HCT116 (cell line): ENCODE measurements around the gene PDCD1LG2. TPM values are rescaled to one million over a fixed set of nuclear protein-coding genes. Genes with fewer than 3 reads are reported as not detected.

ENCODE experiments used
- ATAC-seq: fragments of 200-7000 bp; cut with Tn5 transposase; 2 replicates; pipeline ENCODE4 v1.9.1; 2020; ENCODE audit warnings: mild to moderate bottlenecking, moderate library complexity
- BruUV-seq: library from RNA; stranded (reverse); fragments of 400-500 nt; replicated peaks from 2 replicates; lab custom pipeline; 2021; lab: Mats Ljungman, UMichigan
- CTCF ChIA-PET: fragments of 300-600 bp; sonication (Branson Sonifier 250); formaldehyde crosslinking; loops from one replicate; lab custom pipeline; 2021; ENCODE audit warnings: antibody characterized with exemption; lab: Charles Lee
- POLR2A ChIA-PET: fragments of 300-600, 350-600 bp; sonication (Branson Sonifier 250); formaldehyde crosslinking; loops from one replicate; lab custom pipeline; 2021; ENCODE audit warnings: antibody characterized with exemption; lab: Charles Lee
- RAD21 ChIA-PET, 2 experiments: fragments of 300-600 bp; sonication (Branson Sonifier 250); formaldehyde crosslinking; loops; one replicate each; lab custom pipeline; 2023; ENCODE audit warnings: low total read pairs in 2 of 2; ENCODE audit not compliant: uncharacterized antibody in 2 of 2, unreplicated experiment in 2 of 2, low non-redundant PET in 1 of 2; lab: Charles Lee
- DNase-seq: peaks from one replicate; pipeline ENCODE4 v3.0.0-alpha.2; 2010; ENCODE audit warnings: low read depth, low spot score
- H2AFZ ChIP-seq: fragments of 200-600 bp; shearing (Covaris generic), sonication (generic); 2 replicates; pipeline ENCODE4 v1.6.1; 2017; ENCODE audit warnings: low read depth, mixed run types, mixed read lengths, antibody characterized with exemption, low read length; ENCODE audit not compliant: poor library complexity, severe bottlenecking
- H3K27ac ChIP-seq: 2 replicates; pipeline ENCODE4 v1.5.1; 2012; ENCODE audit warnings: low read depth, low read length
- H3K27me3 ChIP-seq: fragments of 200-600 bp; sonication (generic); 2 replicates; pipeline ENCODE4 v1.6.1; 2016; ENCODE audit warnings: mixed run types, low read length, mixed read lengths; ENCODE audit not compliant: insufficient read depth
- H3K36me3 ChIP-seq, 2 experiments: fragments of 200-500 bp in 1 of 2; fragments of 200-600 bp in 1 of 2; sonication (Bioruptor generic) in 1 of 2; sonication (generic) in 1 of 2; 2 replicates each; pipeline versions ENCODE4 v1.5.1 to v1.6.1; 2014 to 2016; ENCODE audit warnings: low read length in 2 of 2, inconsistent platforms in 1 of 2, mixed read lengths in 1 of 2, mixed run types in 1 of 2; ENCODE audit not compliant: insufficient read depth in 2 of 2, control insufficient read depth in 1 of 2
- H3K4me1 ChIP-seq, 2 experiments: fragments of 200-600 bp in 1 of 2; sonication (generic) in 1 of 2; 2 replicates each; pipeline versions ENCODE4 v1.5.1 to v1.6.1; 2012 to 2017; ENCODE audit warnings: low read length in 2 of 2, inconsistent platforms in 1 of 2, mild to moderate bottlenecking in 1 of 2, mixed read lengths in 1 of 2, mixed run types in 1 of 2, moderate library complexity in 1 of 2; ENCODE audit not compliant: insufficient read depth in 2 of 2, control insufficient read depth in 1 of 2
- H3K4me2 ChIP-seq: fragments of 200-600 bp; sonication (generic); 2 replicates; pipeline ENCODE4 v1.6.1; 2017; ENCODE audit warnings: mixed run types, low read length, mixed read lengths
- H3K4me3 ChIP-seq, 2 experiments: fragments of 200-600 bp in 1 of 2; sonication (generic) in 1 of 2; replicated peaks in 1 of 2; 2 replicates each; pipeline ENCODE4 v1.5.1; 2011 to 2016; ENCODE audit warnings: low read length in 2 of 2, control low read depth in 1 of 2, low read depth in 1 of 2, mild to moderate bottlenecking in 1 of 2, mixed read lengths in 1 of 2, mixed run types in 1 of 2
- H3K79me2 ChIP-seq: fragments of 200-600 bp; sonication (generic); 2 replicates; pipeline ENCODE4 v1.6.1; 2017; ENCODE audit warnings: mild to moderate bottlenecking, mixed run types, low read length, moderate library complexity, mixed read lengths; ENCODE audit not compliant: insufficient read depth
- H3K9ac ChIP-seq: fragments of 200-600 bp; sonication (generic); 2 replicates; pipeline ENCODE4 v1.6.1; 2016; ENCODE audit warnings: low read length, mixed read lengths
- H3K9me2 ChIP-seq: fragments of 200-600 bp; sonication (generic), shearing (Covaris generic); 2 replicates; pipeline ENCODE4 v1.6.1; 2017; ENCODE audit warnings: mixed run types, mild to moderate bottlenecking, moderate library complexity; ENCODE audit not compliant: insufficient read depth
- H3K9me3 ChIP-seq, 2 experiments: fragments of 200-500 bp in 1 of 2; fragments of 200-600 bp in 1 of 2; sonication (Bioruptor generic) in 1 of 2; sonication (generic) in 1 of 2; 2 replicates each; pipeline ENCODE4 v1.6.1; 2014 to 2017; ENCODE audit warnings: low read length in 2 of 2, mixed read lengths in 2 of 2, inconsistent platforms in 1 of 2, low read depth in 1 of 2, mild to moderate bottlenecking in 1 of 2, mixed run types in 1 of 2, moderate library complexity in 1 of 2; ENCODE audit not compliant: control insufficient read depth in 1 of 2, insufficient read depth in 1 of 2
- H4K20me1 ChIP-seq: fragments of 200-600 bp; sonication (generic), shearing (Covaris generic); 2 replicates; pipeline ENCODE4 v1.6.1; 2017; ENCODE audit warnings: mixed run types, mild to moderate bottlenecking, moderate library complexity; ENCODE audit not compliant: insufficient read depth
- CBX3 ChIP-seq: IDR thresholded peaks from 2 replicates; pipeline ENCODE4 v1.6.1; 2012; ENCODE audit warnings: low read depth
- EGR1 ChIP-seq: IDR thresholded peaks from 2 replicates; pipeline ENCODE4 v1.6.1; 2012; ENCODE audit warnings: low read depth
- ELF1 ChIP-seq: IDR thresholded peaks from 2 replicates; pipeline ENCODE4 v1.6.1; 2012; ENCODE audit warnings: low read depth, borderline replicate concordance
- JUND ChIP-seq: IDR thresholded peaks from 2 replicates; pipeline ENCODE4 v1.6.1; 2012
- RAD21 ChIP-seq: IDR thresholded peaks from 2 replicates; pipeline ENCODE4 v1.6.1; 2012; ENCODE audit warnings: low read depth, mild to moderate bottlenecking
- SIN3A ChIP-seq: IDR thresholded peaks from 2 replicates; pipeline ENCODE4 v1.6.1; 2012; ENCODE audit warnings: low read depth
- SP1 ChIP-seq: IDR thresholded peaks from 2 replicates; pipeline ENCODE4 v1.6.1; 2012; ENCODE audit warnings: low read depth
- SRF ChIP-seq: IDR thresholded peaks from 2 replicates; pipeline ENCODE4 v1.6.1; 2012; ENCODE audit warnings: low read depth
- ZFX ChIP-seq: fragments of 450-650 bp; IDR thresholded peaks from 2 replicates; pipeline ENCODE4 v1.6.1; 2017
- ZNF274 ChIP-seq: fragments of 200-500 bp; sonication (Bioruptor generic); IDR thresholded peaks from 2 replicates; pipeline ENCODE4 v1.6.1; 2014; ENCODE audit warnings: mild to moderate bottlenecking, low read depth, low read length, inconsistent platforms
- intact Hi-C: fragments of 100-400 bp; cut with micrococcal nuclease; formaldehyde crosslinking; loops from 2 replicates; pipeline ENCODE4 v1.10.0; 2022
- total RNA-seq: library from RNA; stranded (reverse); gene quantifications from one replicate; pipeline ENCODE4 v1.2.1, GENCODE V29; 2021; ENCODE audit not compliant: unreplicated experiment
- TF ChIP-seq, protein P1 (sequence below): IDR thresholded peaks from 2 replicates; pipeline ENCODE4 v1.6.1; 2012
- TF ChIP-seq, protein P2 (sequence below): IDR thresholded peaks from 2 replicates; pipeline ENCODE4 v1.6.1; 2012

The PDCD1LG2 gene
- total RNA-seq, 1 experiment from 2014 or later = not detected

DNA sequence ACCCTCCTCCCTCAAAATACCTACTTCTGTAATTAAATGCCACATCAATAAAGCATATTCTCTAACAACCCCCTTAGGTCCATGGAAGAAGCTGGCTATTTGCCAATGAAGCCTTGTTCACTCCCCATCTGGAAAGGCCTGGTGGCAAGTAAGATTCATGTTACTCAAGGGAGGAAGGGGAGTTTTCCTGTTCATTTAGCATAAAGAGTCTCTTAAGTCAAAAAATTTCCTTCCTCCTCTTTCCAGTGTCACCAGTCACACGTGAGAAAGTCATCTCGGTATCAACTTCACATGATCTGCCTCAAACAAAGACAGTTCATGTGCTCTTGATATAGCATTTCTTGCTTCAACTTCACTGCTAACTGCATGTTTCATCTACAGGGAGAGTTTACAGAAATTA is 85.8 kb downstream of the PDCD1LG2 start:
- POLR2A ChIA-PET = no interaction called here
- Histone ChIP-seq H3K79me2 (no peaks in the 10 kb centered on the region), H3K27ac (no peak overlapping the region), H3K4me3 (no peak overlapping the region), H3K4me1 (no peaks in the 10 kb centered on the region)
- CTCF ChIA-PET = no interaction called here
- RAD21 ChIA-PET = interaction anchor here in 1 of 2 experiments (0.6 kb wide), 1 partner anchor 290 kb away, joined by 4 read pairs; no protein-coding TSS in a partner anchor
- TF ChIP-seq EGR1 (no peak), JUND (no peak), SIN3A (no peak), SRF (no peak), ELF1 (no peak), SP1 (no peak)
- TF ChIP-seq, protein P1, sequence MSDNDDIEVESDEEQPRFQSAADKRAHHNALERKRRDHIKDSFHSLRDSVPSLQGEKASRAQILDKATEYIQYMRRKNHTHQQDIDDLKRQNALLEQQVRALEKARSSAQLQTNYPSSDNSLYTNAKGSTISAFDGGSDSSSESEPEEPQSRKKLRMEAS = no peak
- TF ChIP-seq, all 23 proteins: peak for 0
- Histone ChIP-seq H3K9me3 (no peaks in the 10 kb centered on the region), H2AFZ (no peak overlapping the region), H3K36me3 (no peaks in the 10 kb centered on the region), H3K27me3 (no peaks in the 10 kb centered on the region), H3K4me2 (no peak overlapping the region), H3K9me2 (no peaks in the 10 kb centered on the region), H3K9ac (no peak overlapping the region), H4K20me1 (no peaks in the 10 kb centered on the region)
- intact Hi-C loops = loop anchor here (10.0 kb wide), 1 partner anchor 931 kb away; the partner anchor contains the start of genes PLPP6 and SPATA6L
- no peak for ATAC-seq
- BruUV-seq = no TSS peak
- no peak for DNase-seq

DNA sequence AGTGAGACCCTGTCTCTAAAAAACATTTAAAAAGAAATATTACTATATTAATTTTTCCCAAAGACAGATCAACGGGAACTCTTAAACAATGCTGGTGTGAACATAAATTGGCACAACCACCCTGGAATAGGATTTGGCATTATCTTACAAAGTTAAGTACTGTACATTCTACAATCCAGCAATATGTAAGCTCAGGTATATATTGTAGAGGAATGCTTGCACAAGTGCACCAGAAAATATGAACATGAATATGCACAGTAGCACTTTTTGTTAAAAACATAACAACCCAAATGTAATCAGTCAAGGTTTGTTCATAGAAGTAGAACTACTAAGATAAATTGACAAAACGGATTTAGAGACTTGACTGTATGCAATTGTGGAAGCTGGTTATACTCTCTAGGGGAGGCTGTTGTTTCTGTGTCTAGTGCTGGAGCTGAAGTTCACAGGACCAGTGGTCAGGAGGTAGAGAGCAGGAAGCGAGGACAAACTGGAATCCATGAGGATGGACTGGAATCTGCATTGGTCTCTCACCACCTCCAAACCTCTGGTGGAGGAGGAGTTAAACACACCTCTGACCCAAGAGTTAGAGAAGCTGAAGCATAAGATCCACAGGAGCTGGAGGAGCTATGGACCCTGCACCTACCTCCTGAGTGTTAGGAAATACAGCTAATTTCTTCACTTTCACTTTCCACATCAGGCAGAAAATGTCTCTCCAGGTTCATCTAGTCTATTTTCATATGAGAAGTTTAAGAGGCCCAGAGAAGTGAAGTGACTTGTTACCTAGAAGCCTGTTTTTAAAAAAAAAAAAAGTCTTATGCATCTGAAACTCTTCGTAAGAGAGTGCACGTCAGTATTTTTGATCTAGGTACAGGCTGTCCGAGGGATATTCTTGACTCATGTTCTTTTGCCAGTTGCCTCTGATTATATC is 98.2 kb downstream of the PDCD1LG2 start:
- H2AFZ ChIP-seq = no peak overlapping the region
- H3K9me3 ChIP-seq = no peaks in the 10 kb centered on the region
- ChIA-PET POLR2A (no interaction called here), RAD21 (interaction anchor here in 1 of 2 experiments (0.7 kb wide), 1 partner anchor 92 kb away, joined by 3 read pairs; no protein-coding TSS in a partner anchor), CTCF (interaction anchor here (0.8 to 1.5 kb wide), 3 partner anchors 9 to 166 kb away, joined by 3 to 8 read pairs (median 3); partner anchors contain the start of gene CD274)
- no peaks in the 10 kb centered on the region for H4K20me1 ChIP-seq
- H3K36me3 ChIP-seq = no peaks in the 10 kb centered on the region
- 0 out of 4 replicates have a peak, but pooled peaks cover 0 to 6% of the 10 kb centered on the region in 2 experiments for H3K4me1 ChIP-seq
- peak overlapping the region; percentile 12; the same call in 1 of the 2 replicates for H3K4me2 ChIP-seq
- BruUV-seq = no TSS peak
- no peaks in the 10 kb centered on the region for H3K27me3 ChIP-seq
- ATAC-seq (peak; percentile 62), DNase-seq (no peak)
- TF ChIP-seq RAD21 (peak; percentile 20; the same call in 1 of the 2 replicates), CBX3 (no peak), JUND (no peak), ZFX (no peak), ZNF274 (no peak)
- TF ChIP-seq, protein P1 = no peak
- TF ChIP-seq, protein P2, sequence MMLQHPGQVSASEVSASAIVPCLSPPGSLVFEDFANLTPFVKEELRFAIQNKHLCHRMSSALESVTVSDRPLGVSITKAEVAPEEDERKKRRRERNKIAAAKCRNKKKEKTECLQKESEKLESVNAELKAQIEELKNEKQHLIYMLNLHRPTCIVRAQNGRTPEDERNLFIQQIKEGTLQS = no peak
- intact Hi-C loops = no loop called here
- no peak overlapping the region for H3K27ac ChIP-seq
- no peaks in the 10 kb centered on the region; the same call in 1 of the 2 replicates for H3K9me2 ChIP-seq
- no peak overlapping the region for H3K9ac ChIP-seq
- no peaks in the 10 kb centered on the region for H3K79me2 ChIP-seq
- H3K4me3 ChIP-seq = no peak overlapping the region
